ENCODE data around the gene CUL4A. TPM values are rescaled to one million over a fixed set of nuclear protein-coding genes. Genes with fewer than 3 reads are reported as not detected.

CUL4A gene
- total RNA-seq, 1 donor from 2014 or later: 81.3 TPM

DNA sequence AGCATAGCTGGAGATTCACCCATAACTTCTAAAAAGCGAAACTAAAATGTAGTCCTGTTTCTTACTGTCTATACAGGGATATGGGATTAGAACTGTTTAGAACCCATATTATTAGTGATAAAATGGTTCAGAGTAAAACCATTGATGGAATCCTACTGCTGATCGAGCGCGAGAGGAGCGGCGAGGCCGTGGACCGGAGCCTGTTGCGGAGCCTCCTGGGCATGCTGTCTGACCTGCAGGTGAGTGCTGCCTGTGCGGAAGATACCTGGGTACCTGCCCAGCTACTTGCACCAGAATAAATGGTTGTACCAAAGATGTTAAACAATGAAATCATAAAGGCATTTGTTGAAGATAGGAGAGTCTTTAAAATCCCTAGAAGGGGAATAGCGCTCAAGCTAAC, 23.7 kb downstream of the CUL4A start:
- no peaks in the 10 kb centered on the region for H3K4me1 ChIP-seq (ENCODE audit: insufficient read depth, low read length)
- FAIRE-seq: no peak
- no peak overlapping the region for H3K9ac ChIP-seq (ENCODE audit: low read length)
- no peak for TF ChIP-seq EZH2 (IDR thresholded peaks at IDR 0.05; ENCODE audit: insufficient read depth, low read length)
- TF ChIP-seq, protein P1, sequence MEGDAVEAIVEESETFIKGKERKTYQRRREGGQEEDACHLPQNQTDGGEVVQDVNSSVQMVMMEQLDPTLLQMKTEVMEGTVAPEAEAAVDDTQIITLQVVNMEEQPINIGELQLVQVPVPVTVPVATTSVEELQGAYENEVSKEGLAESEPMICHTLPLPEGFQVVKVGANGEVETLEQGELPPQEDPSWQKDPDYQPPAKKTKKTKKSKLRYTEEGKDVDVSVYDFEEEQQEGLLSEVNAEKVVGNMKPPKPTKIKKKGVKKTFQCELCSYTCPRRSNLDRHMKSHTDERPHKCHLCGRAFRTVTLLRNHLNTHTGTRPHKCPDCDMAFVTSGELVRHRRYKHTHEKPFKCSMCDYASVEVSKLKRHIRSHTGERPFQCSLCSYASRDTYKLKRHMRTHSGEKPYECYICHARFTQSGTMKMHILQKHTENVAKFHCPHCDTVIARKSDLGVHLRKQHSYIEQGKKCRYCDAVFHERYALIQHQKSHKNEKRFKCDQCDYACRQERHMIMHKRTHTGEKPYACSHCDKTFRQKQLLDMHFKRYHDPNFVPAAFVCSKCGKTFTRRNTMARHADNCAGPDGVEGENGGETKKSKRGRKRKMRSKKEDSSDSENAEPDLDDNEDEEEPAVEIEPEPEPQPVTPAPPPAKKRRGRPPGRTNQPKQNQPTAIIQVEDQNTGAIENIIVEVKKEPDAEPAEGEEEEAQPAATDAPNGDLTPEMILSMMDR (IDR thresholded peaks at IDR 0.05; ENCODE audit: insufficient read depth, low read depth, low read length): no peak
- Mint-ChIP-seq H3K4me3 (ENCODE audit: unreplicated experiment) (no peak overlapping the region), H3K4me1 (ENCODE audit: low read depth, unreplicated experiment) (peaks cover 2% of the 10 kb centered on the region), H3K27ac (ENCODE audit: unreplicated experiment) (no peak overlapping the region), H3K27me3 (ENCODE audit: low read depth, unreplicated experiment) (no peaks in the 10 kb centered on the region), H3K36me3 (ENCODE audit: low read depth, unreplicated experiment) (peaks cover 14% of the 10 kb centered on the region), H3K9me3 (ENCODE audit: unreplicated experiment) (no peaks in the 10 kb centered on the region)
- H3K4me2 ChIP-seq (ENCODE audit: low read length): no peak overlapping the region
- peaks cover 2% of the 10 kb centered on the region for H3K79me2 ChIP-seq (ENCODE audit: insufficient read depth, low read length)
- no peak for DNase-seq (ENCODE audit: low read depth)
- peaks cover 5% of the 10 kb centered on the region for H4K20me1 ChIP-seq (ENCODE audit: insufficient read depth, low read length)
- H3K36me3 ChIP-seq (ENCODE audit: insufficient read depth, low read length): peaks cover 30% of the 10 kb centered on the region
- no peak overlapping the region for H2AFZ ChIP-seq (ENCODE audit: low read depth, low read length)
- no peaks in the 10 kb centered on the region for H3K27me3 ChIP-seq (ENCODE audit: insufficient read depth, low read length)
- no peak overlapping the region for H3K27ac ChIP-seq (ENCODE audit: low read depth, low read length)
- H3K9me3 ChIP-seq (ENCODE audit: insufficient read depth, low read depth, low read length): no peaks in the 10 kb centered on the region
- no peak overlapping the region for H3K4me3 ChIP-seq (ENCODE audit: insufficient read depth, low read depth, low read length)

DNA sequence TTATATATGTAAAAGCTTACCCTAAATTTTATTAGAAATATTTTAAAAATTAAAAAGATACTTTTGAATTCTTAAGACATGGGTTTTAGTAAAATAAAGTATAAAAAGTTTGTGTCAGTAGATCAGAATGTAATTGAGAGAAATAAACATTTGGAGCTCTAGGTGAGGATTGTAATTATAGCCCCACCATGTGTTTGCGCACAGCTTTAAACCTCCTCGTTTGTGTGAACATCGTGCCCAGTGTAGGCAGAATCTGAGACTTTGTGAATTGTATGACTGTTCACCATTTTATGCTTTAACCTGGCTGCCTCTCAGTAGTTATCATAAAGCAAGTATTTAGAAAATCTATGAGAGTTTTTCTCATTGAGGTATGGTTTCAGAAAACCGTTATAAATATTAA, 29.1 kb downstream of the CUL4A start:
- Histone ChIP-seq H2AFZ (ENCODE audit: low read depth, low read length) (no peak overlapping the region), H3K27ac (ENCODE audit: low read depth, low read length) (no peak overlapping the region), H3K4me2 (ENCODE audit: low read length) (no peak overlapping the region), H3K79me2 (ENCODE audit: insufficient read depth, low read length) (no peaks in the 10 kb centered on the region), H3K27me3 (ENCODE audit: insufficient read depth, low read length) (no peaks in the 10 kb centered on the region), H3K4me1 (ENCODE audit: insufficient read depth, low read length) (no peaks in the 10 kb centered on the region), H3K4me3 (ENCODE audit: insufficient read depth, low read depth, low read length) (no peak overlapping the region), H3K36me3 (ENCODE audit: insufficient read depth, low read length) (peaks cover 51% of the 10 kb centered on the region), H3K9me3 (ENCODE audit: insufficient read depth, low read depth, low read length) (no peaks in the 10 kb centered on the region), H3K9ac (ENCODE audit: low read length) (no peak overlapping the region), H4K20me1 (ENCODE audit: insufficient read depth, low read length) (peaks cover 3% of the 10 kb centered on the region)
- DNase-seq (ENCODE audit: low read depth) (no peak), FAIRE-seq (no peak)
- no peak overlapping the region for H3K27ac Mint-ChIP-seq (ENCODE audit: unreplicated experiment)
- H3K4me1 Mint-ChIP-seq (ENCODE audit: low read depth, unreplicated experiment): peaks cover 2% of the 10 kb centered on the region
- H3K9me3 Mint-ChIP-seq (ENCODE audit: unreplicated experiment): no peaks in the 10 kb centered on the region
- TF ChIP-seq, protein P1 (IDR thresholded peaks at IDR 0.05; ENCODE audit: insufficient read depth, low read depth, low read length): no peak
- TF ChIP-seq EZH2 (IDR thresholded peaks at IDR 0.05; ENCODE audit: insufficient read depth, low read length): no peak
- no peak overlapping the region for H3K4me3 Mint-ChIP-seq (ENCODE audit: unreplicated experiment)
- no peaks in the 10 kb centered on the region for H3K27me3 Mint-ChIP-seq (ENCODE audit: low read depth, unreplicated experiment)
- peaks cover 6% of the 10 kb centered on the region for H3K36me3 Mint-ChIP-seq (ENCODE audit: low read depth, unreplicated experiment)

DNA sequence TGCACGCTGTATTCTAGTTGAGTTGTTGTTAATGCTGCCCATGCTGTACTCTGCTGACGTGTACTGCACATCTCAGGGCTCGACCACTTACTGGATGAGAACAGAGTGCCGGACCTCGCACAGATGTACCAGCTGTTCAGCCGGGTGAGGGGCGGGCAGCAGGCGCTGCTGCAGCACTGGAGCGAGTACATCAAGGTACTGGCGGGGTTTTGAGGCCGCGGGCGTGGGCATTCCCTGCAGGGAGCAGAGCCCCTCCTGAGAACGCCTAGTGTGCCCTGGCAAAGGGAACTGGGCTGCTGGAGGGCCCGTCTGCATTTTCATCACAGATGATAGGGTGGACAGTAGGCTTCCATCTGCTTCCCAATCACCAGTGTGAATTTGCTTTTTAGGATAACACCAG, 29.9 kb downstream of the CUL4A start:
- no peak for TF ChIP-seq EZH2 (IDR thresholded peaks at IDR 0.05; ENCODE audit: insufficient read depth, low read length)
- TF ChIP-seq, protein P1 (IDR thresholded peaks at IDR 0.05; ENCODE audit: insufficient read depth, low read depth, low read length): no peak
- Histone ChIP-seq H3K27me3 (ENCODE audit: insufficient read depth, low read length) (no peaks in the 10 kb centered on the region), H3K36me3 (ENCODE audit: insufficient read depth, low read length) (peaks cover 52% of the 10 kb centered on the region), H3K9ac (ENCODE audit: low read length) (no peak overlapping the region), H3K9me3 (ENCODE audit: insufficient read depth, low read depth, low read length) (no peaks in the 10 kb centered on the region), H3K4me3 (ENCODE audit: insufficient read depth, low read depth, low read length) (no peak overlapping the region), H4K20me1 (ENCODE audit: insufficient read depth, low read length) (peaks cover 3% of the 10 kb centered on the region), H3K4me1 (ENCODE audit: insufficient read depth, low read length) (no peaks in the 10 kb centered on the region), H3K27ac (ENCODE audit: low read depth, low read length) (no peak overlapping the region), H2AFZ (ENCODE audit: low read depth, low read length) (no peak overlapping the region), H3K79me2 (ENCODE audit: insufficient read depth, low read length) (no peaks in the 10 kb centered on the region), H3K4me2 (ENCODE audit: low read length) (no peak overlapping the region)
- peaks cover 2% of the 10 kb centered on the region for H3K4me1 Mint-ChIP-seq (ENCODE audit: low read depth, unreplicated experiment)
- no peak for DNase-seq (ENCODE audit: low read depth)
- no peak overlapping the region for H3K4me3 Mint-ChIP-seq (ENCODE audit: unreplicated experiment)
- peaks cover 3% of the 10 kb centered on the region for H3K36me3 Mint-ChIP-seq (ENCODE audit: low read depth, unreplicated experiment)
- H3K27me3 Mint-ChIP-seq (ENCODE audit: low read depth, unreplicated experiment): no peaks in the 10 kb centered on the region
- H3K27ac Mint-ChIP-seq (ENCODE audit: unreplicated experiment): no peak overlapping the region
- no peak for FAIRE-seq
- H3K9me3 Mint-ChIP-seq (ENCODE audit: unreplicated experiment): no peaks in the 10 kb centered on the region
